Panc1 (cell line): Measurements from ENCODE around the gene GSG1L.

Experiments
- POLR2AphosphoS5 ChIP-seq: IDR thresholded peaks from 2 replicates; pipeline ENCODE4 v1.6.1; 2012; ENCODE audit warnings: mild to moderate bottlenecking, low read depth, low read length, moderate library complexity
- SIN3A ChIP-seq: IDR thresholded peaks from 2 replicates; pipeline ENCODE4 v1.6.1; 2012; ENCODE audit warnings: low read depth, mild to moderate bottlenecking, low read length, moderate library complexity, borderline replicate concordance; ENCODE audit not compliant: insufficient read depth
- TCF7L2 ChIP-seq: IDR thresholded peaks from 2 replicates; pipeline ENCODE4 v1.6.1; 2011; ENCODE audit warnings: mild to moderate bottlenecking, low read depth, low read length, inconsistent platforms
- TF ChIP-seq, protein P1 (sequence below): fragments of 450-650 bp; IDR thresholded peaks from 2 replicates; pipeline ENCODE4 v1.5.1; 2017; ENCODE audit warnings: mild to moderate bottlenecking

- TF ChIP-seq, protein P1, sequence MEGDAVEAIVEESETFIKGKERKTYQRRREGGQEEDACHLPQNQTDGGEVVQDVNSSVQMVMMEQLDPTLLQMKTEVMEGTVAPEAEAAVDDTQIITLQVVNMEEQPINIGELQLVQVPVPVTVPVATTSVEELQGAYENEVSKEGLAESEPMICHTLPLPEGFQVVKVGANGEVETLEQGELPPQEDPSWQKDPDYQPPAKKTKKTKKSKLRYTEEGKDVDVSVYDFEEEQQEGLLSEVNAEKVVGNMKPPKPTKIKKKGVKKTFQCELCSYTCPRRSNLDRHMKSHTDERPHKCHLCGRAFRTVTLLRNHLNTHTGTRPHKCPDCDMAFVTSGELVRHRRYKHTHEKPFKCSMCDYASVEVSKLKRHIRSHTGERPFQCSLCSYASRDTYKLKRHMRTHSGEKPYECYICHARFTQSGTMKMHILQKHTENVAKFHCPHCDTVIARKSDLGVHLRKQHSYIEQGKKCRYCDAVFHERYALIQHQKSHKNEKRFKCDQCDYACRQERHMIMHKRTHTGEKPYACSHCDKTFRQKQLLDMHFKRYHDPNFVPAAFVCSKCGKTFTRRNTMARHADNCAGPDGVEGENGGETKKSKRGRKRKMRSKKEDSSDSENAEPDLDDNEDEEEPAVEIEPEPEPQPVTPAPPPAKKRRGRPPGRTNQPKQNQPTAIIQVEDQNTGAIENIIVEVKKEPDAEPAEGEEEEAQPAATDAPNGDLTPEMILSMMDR, result 0 out of 2 replicates have a peak, but pooled peaks have one; percentile 40
- no peak for TF ChIP-seq POLR2AphosphoS5
- TF ChIP-seq TCF7L2, result no peak
- no peak for TF ChIP-seq SIN3A
These were observed 143.1 kb downstream of the GSG1L start for GRCh38 chr16:27920391-27920891.
